HS-27A (cell line): ENCODE measurements around the gene MYO5B.

Experiments
- DNase-seq: peaks from one replicate; pipeline ENCODE4 v3.0.0-alpha.2; 2012; ENCODE audit warnings: low read depth, missing footprints

MYO5B gene

DNA sequence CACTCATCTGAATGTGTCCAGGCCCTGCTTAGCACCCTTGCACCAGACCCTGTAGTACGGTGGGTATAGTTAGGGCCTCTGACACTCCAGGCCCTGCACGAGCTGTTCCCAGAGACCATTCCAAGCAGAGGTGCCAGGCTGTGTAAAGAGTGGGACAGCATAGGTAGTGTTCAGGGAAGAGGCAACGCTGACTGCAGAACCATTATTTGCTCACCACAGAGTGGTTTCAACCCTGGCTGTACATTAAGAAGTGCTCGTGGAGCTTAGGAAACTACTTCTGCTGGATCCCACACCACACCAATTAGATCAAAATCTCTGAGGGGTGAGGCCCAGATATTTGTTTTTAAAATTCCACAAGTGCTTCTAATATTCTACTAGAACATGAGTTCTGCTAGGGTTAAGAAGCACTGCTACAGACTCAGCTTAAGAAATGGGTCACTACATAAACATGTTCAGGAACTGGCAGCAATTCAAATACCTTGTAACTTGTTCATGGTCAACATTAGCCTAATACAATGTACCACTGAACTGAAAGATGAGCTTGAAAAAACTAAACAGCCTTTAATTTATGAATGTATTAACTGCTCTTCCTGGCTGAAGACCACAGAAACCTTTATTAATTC is 183.0 kb downstream of the MYO5B start:
- peak; percentile 41 for DNase-seq

DNA sequence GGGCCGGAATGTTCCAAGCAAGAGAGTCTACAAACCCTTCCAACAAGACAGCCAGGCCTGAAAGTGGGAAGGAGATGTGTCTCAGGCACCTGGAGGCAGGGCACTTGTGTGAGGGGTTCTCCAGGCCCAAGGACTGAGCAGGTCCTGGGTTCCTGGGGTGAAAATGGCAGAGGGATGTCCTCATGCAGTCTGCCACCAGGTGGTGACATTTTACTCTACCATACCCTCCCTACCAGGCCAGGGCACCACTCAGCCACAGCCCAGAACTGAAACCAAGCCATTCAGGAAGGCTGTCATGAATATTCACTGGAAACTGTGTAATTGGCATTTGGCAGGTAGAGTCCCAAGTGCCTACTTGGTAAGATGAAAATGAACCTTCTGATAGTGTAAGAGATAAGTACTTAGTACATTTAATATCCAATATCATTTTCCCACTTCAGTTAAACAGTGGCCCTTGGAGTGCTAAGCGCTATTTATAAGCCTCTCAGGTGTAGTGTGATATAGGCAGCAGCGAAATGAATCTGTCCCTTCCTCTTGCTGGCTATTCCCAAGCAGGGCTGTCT is 185.1 kb downstream of the MYO5B start:
- DNase-seq: no peak

DNA sequence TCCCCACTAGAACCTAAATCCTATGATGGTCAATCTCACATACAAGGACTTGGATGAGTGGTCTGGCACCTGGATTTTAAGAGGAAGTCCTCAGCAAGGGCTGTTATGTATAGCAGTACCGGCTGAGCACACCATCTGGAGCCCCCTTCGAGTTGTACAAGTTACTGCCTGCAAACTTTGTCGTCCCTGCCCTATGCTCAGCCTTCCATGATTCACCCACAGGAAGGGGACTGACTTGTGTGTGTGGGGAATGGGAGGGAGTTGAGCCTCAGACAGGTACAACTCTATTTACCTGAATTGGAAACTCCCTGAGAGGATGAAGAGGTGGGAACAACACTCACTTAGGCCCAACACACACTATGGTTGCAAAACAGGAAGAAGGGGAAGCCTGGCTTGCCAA is 186.6 kb downstream of the MYO5B start:
- DNase-seq: no peak

DNA sequence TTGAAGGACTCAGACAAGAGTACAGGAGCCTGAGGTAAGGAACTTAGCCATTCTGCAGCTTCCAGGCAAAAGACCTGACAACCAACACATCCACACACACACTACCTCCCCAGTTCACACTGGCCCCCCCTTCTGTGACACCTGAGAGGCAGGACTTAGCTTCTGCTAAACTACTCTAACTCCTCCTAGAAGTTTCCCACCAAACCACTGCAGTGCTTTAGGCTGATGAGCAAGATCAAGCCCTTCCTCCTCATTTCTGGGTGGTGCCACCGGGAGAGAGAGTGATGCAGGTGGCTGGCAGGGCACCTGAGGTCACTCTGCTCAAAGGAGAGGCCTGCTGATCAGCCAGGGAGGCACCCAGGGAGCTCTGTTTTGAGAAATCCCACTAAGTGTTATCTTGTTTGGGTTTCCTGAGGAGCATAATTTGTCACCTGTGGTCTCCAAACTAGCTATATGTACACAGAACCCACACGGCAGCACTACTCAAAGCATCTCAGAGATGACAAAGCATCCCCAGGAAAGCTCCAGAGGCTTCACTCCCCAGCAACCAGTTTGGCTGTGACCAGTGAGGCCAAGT is 188.4 kb downstream of the MYO5B start:
- no peak for DNase-seq

DNA sequence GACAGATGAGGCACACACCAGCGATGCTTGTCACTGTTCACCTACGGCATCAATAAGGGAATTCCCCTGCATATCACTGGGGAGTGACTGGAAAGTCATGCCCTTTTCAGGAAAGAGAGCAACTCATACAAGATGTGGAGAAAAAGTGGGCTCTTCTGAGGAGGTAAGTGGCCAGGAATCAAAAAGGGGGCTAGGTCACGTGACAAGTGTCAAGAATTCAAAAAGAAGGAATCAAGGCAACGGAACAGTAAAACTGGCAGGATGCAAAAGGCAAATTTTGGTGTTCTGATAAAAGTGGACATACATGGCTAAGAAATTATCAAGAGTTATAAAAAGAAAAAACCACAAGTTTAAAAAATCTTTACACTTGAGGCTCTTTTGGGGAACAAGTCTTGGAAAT is 190.9 kb downstream of the MYO5B start:
- no peak for DNase-seq

DNA sequence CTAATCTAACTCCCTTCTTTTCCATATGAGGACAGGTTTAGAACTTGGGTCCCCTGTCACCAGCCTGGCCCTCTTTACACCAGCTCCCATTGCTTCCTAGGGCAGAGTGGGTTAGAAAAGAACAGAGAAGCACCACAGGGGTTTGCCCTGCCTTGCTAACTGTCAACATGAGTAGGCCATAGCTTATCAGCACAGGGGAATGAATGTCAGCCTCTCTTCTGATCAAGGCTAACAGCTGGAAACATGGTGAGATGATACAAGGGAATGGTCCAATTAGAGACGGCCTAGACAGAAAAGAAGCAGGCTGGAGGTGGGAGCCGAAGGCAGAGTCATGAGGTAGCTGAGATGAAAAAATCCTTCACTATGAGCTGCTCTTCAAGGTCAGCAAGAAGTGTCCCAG is 192.2 kb downstream of the MYO5B start:
- no peak for DNase-seq

DNA sequence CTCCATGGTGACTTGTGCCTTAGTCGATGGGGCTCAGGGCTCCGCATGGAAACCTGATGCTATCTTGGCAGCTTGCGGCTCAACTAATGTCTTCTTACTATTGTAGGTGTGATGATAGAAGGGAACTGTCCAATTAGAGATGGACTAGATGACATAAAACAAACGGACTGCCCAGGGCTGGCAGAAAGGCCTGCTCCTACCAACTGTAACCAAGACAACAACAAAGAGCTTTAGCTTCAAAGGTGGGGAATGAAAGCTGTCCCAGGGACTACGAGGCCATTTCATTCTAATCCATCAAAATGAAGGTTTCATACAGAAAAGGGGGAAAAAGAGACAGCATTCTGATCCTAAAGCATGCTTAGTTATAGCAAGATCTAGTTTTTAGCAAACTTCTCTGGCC is 194.7 kb downstream of the MYO5B start:
- DNase-seq: no peak

DNA sequence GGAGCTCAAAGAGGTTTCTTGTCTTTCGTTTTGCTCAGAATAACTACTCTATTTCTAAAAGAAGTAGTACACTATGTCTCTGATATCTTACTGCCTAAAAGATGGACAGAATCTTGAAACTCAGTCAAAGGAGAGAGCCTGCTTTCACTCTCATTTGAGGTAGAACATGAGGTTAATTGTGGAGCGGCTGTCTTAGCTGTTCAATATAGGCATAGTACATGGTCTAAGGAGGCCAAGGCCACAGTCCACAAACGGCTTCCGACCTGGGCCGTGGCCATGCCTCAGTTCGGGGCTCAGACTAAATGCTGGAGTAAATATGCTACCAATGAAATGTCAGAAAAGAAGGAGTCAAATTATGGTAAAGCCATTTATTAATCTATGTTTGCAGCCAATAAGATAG is 195.8 kb downstream of the MYO5B start:
- no peak for DNase-seq

DNA sequence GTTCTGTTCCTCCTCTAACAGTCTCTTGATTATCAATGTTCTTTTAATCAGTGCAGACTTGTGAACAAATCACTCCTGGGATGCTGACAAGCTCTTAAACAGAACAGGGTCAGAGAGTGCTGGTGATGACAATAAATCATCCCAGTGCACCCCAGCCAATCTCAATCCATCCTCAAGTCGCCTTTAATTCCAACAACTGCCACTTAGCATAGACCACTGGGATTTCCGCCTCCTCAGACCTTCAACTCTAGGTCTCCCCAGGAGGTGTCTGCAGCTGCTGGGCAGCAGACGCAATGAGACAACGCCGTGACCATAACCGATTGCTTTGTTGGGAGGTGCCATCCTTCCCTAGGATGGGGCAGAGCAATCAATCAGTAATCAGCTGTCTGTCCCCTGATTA is 197.4 kb downstream of the MYO5B start:
- no peak for DNase-seq

DNA sequence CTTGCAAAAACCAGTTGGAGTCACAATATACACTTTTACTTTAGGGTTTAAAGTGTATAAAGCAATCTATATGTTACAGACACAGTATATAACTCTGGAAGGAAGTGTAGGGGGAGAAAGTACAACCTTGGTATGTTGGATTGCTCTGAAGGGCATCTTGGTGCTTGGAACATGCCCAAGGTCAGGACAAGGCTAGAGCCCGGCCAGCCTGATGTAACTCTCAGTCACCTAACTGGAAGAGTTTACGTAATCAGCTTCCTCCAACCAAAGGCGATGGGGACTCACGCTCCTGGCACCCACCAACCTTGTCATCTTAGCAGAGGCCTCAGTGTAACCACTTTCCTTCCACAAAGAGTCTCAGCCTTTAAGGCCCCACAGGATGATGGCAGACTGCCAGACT is 200.5 kb downstream of the MYO5B start:
- DNase-seq: no peak

DNA sequence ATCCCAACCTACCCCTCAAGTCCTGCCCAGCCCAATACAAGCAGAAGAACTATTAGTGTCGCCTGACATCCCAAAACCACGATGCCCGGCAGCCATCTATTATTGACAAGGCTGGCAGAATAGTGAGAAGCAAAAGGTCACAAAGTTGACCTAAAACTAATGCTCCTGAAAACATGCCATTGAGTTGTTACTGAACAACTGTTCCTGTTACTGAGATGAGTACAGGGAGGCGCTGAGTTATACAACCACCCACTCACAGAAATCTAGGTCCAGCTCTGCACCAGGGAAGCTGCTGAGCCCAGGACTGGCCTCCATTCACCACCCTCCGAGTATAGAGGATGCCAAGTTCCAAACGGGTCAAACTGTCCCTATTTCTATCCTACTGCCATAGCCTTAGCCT is 201.6 kb downstream of the MYO5B start:
- DNase-seq: no peak

DNA sequence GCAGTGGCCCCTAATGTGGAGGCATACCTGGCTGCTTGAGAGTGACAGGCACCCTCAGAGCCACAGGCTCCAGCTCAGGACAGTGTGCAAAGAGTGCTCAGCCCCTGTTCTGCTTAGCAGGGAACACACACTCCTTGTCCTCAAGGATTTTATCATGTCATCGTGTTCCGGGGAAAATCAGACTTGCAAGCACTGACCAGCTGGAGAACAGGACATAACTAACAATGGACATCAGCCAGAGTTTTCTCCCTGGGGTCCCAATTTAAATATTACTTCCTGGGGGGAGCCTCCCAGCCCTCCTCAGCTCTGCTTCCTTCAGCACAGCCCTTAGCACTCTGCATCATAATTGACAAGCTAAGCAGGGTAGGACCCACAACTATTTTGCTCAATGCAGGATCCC is 206.2 kb downstream of the MYO5B start:
- DNase-seq: no peak

DNA sequence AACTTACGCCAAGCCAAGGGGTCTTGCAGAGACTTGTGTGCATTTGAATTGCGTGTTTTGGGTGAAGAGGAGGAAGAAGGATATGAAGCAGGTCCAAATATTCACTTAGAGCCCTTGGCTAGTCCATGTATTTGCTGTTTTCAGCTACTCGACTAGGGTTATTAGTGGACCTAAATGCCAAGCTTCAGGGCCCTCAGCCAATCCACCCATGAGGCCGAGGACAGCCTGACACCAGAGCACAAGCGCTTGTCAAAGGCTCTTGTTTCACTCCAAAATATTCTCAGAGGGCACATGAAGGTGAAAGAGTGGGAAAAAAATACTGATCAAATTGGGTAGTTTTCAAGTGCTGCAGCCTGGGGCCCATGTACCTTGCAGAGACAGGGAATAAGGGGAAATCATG is 206.8 kb downstream of the MYO5B start:
- DNase-seq: no peak

DNA sequence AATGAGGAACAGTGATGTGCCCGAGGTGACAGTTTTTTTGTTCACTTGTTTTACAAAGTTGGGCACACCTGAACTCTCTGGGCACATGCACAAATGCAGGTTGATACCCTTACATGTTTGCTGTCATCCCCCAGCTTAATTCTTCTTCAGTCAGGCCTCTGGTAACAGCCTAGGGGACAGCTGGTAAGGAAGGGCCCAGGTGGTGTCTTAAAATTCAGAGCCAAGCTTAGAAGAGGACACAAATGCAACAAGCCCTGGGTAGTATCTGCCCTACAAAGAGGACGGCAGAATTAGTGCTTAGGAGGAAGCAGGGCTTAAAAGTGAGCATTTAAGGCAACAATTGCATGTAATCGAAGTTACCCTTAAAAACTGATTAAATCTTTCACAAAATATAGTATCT is 209.7 kb downstream of the MYO5B start:
- DNase-seq: no peak

DNA sequence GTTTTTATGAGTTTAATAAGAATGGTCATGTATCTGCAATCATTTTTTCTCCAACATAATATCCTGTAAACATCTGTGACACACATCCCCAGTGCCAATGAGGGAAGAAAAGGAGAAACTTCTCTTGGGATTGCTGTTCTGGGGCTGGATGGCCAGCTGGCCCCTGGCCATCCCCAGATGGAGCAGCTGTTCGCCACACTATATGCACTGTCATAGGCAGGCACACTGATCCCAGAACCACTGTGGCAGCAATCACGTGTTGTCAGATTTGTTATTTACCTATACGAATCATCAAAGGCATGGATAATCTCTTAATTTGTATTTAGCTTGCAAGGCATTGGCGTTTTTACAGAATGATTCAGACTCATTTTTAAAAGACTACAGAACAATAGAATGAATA is 214.1 kb downstream of the MYO5B start:
- no peak for DNase-seq

DNA sequence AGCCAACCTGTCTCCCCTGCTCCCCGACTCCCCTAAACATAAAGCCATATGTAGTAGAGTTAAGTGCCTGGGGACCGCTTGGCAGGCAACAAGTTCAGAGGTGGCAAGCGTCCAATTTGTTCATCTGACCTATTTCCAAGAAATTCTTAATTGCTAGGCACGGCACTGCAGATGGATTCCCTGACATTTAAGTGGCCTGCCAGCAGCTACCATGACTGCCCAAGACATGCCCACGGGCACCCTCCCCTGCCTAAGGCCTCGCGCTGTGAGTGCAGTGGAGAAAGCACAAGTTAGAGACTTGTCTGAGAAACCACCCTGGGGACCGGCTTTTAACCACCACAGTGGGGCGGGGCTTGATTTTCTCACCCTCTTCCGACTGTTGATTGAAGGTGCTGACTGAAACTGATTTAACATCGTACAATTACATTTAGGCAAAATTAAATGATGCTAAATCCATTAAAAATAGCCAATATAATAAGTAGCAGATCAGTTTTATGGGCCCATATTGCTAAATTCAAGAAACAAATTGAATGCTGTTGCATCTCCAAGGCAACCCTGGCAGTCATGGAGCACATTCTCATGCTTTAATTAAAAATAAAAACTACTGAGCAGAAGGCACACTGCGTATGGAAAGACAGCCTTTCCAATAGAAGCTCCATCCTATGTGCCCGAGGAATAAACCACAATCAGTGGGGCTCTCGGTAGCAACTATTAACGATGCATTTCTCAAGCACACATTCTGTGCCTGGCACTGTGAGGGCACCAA is 218.0 kb downstream of the MYO5B start:
- no peak for DNase-seq

DNA sequence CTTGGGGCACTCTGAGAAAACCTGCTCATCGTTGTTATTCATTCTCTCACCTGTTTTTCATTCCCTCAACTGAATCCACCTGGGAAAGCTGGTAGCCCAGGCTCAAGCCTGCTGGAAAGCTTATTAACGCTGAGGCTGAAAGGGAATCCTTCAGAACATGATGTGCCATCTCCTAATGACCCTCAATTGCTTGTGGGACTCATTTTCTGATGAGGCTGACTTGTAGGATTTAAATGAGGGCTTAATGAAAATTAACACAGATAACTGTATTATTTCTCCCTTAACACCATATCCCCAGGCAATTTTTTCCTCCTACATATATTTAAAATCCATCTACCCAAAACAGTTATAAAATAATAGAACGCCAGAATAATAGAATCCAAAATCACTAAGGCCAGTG is 218.9 kb downstream of the MYO5B start:
- DNase-seq: no peak

DNA sequence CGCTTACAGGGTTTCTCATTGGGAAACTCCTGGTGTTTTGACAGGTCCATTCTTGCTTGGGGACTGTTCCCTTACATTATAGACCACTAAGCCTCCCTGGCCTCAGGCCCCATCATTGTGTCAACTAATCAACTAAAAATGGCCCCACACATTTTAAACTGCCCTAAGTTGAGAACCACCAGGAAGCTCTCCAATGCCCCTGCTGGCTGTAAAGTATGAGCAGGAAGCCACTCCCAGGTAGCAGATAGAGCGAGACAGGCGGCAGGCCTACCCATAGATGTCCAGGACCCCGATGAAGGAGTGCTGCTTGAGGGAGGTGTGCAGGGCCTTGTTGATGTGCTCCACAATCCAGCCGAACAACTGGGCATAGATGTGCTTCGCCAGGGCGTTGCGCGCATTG is 220.9 kb downstream of the MYO5B start:
- DNase-seq: no peak

DNA sequence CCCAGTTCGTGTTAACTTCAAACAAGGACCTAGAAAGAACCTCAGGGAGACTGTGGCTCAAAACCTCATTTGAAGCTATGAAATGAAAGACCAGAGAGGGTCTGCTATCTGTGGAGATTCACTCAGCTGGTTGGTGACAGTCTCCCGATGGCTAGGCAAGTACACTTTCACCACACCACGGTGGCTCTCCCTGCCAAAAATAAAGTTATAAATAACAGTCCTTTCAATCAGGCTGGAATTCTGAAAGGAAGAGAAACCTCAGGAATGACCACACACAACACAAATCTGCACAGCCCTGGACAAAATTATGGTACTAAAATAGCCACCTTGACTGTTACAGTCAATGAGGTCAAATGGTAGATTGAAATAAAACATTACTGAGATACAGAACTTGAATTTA is 221.4 kb downstream of the MYO5B start:
- DNase-seq: no peak

DNA sequence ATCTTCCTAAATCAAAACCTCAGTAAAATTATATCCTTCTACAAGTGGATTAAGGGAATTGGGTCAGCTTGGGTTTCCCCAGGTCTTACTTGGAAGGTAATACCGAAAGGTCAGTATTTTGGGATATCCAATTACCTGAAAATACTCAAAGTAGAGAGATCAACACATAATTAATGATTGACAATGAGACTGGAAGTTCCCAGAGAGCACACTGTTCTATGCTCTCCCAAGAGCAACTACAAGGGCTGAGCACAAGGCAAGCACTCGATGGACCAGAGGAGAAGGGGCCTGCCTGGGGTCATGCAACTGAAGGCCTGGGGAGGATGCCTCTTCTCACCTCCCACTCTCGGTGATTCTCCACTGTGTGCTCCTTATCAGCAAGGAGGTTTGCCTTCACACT is 222.4 kb downstream of the MYO5B start:
- no peak for DNase-seq

DNA sequence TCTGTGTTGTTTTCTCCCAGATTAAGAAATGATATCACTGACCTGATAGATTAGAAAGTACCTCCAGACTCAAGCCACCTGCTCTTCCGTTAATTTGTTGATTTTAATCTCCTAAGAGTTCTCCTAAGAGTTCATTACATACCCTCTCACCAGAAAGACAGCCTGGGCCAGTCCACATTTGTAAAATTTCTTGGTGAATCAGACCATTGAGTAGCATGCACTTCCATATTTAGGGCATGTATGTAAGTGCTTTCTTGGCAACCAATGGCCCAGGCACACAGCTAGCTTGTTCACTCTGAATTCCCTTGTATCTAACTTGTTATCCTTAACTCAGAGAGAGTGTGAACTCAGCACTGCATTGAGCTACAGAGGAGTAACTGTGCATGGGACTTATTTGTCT is 223.5 kb downstream of the MYO5B start:
- DNase-seq: no peak

DNA sequence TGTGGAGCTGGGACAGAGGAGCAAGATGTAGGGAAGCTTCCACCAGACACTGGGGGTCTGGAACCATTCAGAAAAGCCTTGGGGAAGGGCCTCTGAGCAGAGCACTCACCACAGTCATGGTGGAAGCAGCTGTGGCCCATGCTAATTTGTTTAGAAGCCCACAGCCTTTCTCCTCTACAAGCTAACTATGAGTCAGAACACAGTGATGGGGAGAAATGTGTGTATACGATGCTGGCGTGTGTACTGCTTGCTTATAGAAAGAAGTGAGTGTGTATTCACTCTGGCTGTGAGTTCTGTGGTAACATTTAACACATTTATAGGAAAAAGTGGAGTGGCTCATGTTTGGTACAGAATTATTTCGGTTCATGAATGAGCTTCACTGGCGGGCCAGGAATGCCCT is 224.6 kb downstream of the MYO5B start:
- DNase-seq: no peak

DNA sequence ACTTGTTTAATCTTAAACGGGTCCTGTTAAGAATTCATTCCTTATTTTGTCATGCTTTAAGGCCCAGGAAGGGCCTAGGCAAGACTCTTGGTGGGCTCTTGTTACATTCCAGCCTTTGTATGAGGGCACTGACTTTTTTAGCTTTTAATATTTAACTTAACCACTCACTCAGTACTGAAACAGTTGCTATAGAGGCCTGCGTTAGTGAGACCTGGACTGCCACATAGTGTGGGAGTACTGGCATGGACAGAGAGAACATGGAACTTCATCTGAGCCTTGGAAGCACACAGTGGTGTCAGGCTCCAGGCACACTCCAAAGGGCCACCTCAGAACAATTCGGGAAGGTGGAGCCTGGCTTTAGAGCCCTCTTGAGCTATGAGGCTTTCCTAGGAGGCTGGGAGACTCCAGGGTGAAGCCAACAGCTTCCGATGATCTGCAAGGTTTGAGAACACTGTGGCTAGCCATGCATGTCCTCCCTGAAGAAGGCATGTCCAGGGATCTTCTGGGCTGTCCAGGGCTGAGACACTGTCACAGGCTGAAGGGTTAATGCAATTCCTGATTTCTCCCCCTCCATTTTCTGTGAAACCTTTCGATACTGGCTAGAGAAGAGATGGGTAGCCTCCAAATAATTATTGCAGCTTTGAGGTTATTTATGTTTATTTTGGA is 226.2 kb downstream of the MYO5B start:
- no peak for DNase-seq
